HepG2 (cell line): Measurements from ENCODE around the gene C6orf132. TPM values are rescaled to one million over a fixed set of nuclear protein-coding genes. Genes with fewer than 3 reads are reported as not detected.

Source experiments
- FOXJ3 ChIP-seq: sonication (generic); formaldehyde crosslinking; IDR thresholded peaks from 2 replicates; pipeline ENCODE4 v1.4.0; 2020; ENCODE audit warnings: missing genetic modification reagents, mild to moderate bottlenecking, borderline replicate concordance
- ISX ChIP-seq: sonication (generic); formaldehyde crosslinking; conservative IDR thresholded peaks from 2 replicates; pipeline ENCODE4 v1.5.0; 2020; ENCODE audit warnings: missing genetic modification reagents
- PAX8 ChIP-seq: sonication (generic); formaldehyde crosslinking; IDR thresholded peaks from 2 replicates; pipeline ENCODE4 v1.8.0; 2022; ENCODE audit warnings: mild to moderate bottlenecking, missing genetic modification reagents, borderline replicate concordance
- SMC3 ChIP-seq: IDR thresholded peaks from 2 replicates; pipeline ENCODE4 v1.6.1; 2011; ENCODE audit warnings: low read length, improper control_type of control experiment
- TEAD2 ChIP-seq: sonication (generic); formaldehyde crosslinking; IDR thresholded peaks from 2 replicates; pipeline ENCODE4 v1.9.0; 2021; ENCODE audit warnings: missing genetic modification reagents
- ZBTB33 ChIP-seq: sonication (generic); formaldehyde crosslinking; IDR thresholded peaks from 2 replicates; pipeline ENCODE4 v1.4.0; 2020; ENCODE audit warnings: missing genetic modification reagents
- ZEB1 ChIP-seq: IDR thresholded peaks from 2 replicates; pipeline ENCODE4 v1.6.1; 2012; ENCODE audit warnings: mild to moderate bottlenecking, low read depth, inconsistent platforms; ENCODE audit not compliant: insufficient replicate concordance
- ZFP91 ChIP-seq: sonication (generic); formaldehyde crosslinking; IDR thresholded peaks from 2 replicates; pipeline ENCODE4 v1.9.0; 2022; ENCODE audit warnings: missing genetic modification reagents, mild to moderate bottlenecking, borderline replicate concordance
- ZFX ChIP-seq: sonication (generic); formaldehyde crosslinking; IDR thresholded peaks from 2 replicates; pipeline ENCODE4 v1.4.0; 2020; ENCODE audit warnings: mild to moderate bottlenecking, low read depth, missing genetic modification reagents, moderate library complexity
- ZFY ChIP-seq: sonication (generic); formaldehyde crosslinking; IDR thresholded peaks from 2 replicates; pipeline ENCODE4 v1.4.0; 2020; ENCODE audit warnings: missing genetic modification reagents
- ZMYM3 ChIP-seq: sonication (generic); formaldehyde crosslinking; IDR thresholded peaks from 2 replicates; pipeline ENCODE4 v1.5.1; 2020; ENCODE audit warnings: mild to moderate bottlenecking, missing genetic modification reagents
- ZNF639 ChIP-seq: conservative IDR thresholded peaks from 2 replicates; pipeline ENCODE4 v1.6.1; 2018; ENCODE audit warnings: missing genetic modification reagents
- ZNF761 ChIP-seq: sonication (generic); formaldehyde crosslinking; conservative IDR thresholded peaks from 2 replicates; pipeline ENCODE4 v1.4.0; 2020; ENCODE audit warnings: mild to moderate bottlenecking, missing genetic modification reagents
- polyA plus RNA-seq, 8 experiments: library from polyadenylated mRNA; depleted of rRNA in 3 of 8; stranded (reverse) in 7 of 8; unstranded in 1 of 8; fragments of >200 nt; fragmentation: Illumina TruSeq in 4 of 8; extraction: Trizol in 4 of 8; gene quantifications; 2 replicates each; pipeline versions ENCODE4 v1.2.1 to v1.2.3, GENCODE V29; 2011 to 2016; ENCODE audit warnings: low read depth in 4 of 8, missing spikeins in 1 of 8, mixed read lengths in 1 of 8; ENCODE audit not compliant: insufficient read depth in 1 of 8
- total RNA-seq, 5 experiments: library from RNA; depleted of rRNA; stranded (reverse); fragments of >200 nt; fragmentation: Illumina TruSeq; extraction: Trizol; gene quantifications; 2 replicates each; pipeline ENCODE4 v1.2.3, GENCODE V29; 2016; ENCODE audit warnings: low read depth in 1 of 5
- TF ChIP-seq, protein P1 (sequence below): sonication (generic); formaldehyde crosslinking; IDR thresholded peaks from 2 replicates; pipeline ENCODE4 v1.4.0; 2020; ENCODE audit warnings: missing genetic modification reagents, borderline replicate concordance
- TF ChIP-seq, protein P2 (sequence below): sonication (generic); formaldehyde crosslinking; IDR thresholded peaks from 2 replicates; pipeline ENCODE4 v1.8.0; 2022; ENCODE audit warnings: mild to moderate bottlenecking, missing genetic modification reagents
- TF ChIP-seq, protein P3 (sequence below): IDR thresholded peaks from 2 replicates; pipeline ENCODE4 v1.6.1; 2016; ENCODE audit warnings: low read depth, control low read depth
- TF ChIP-seq, protein P4 (sequence below), 2 experiments: sonication (generic) in 1 of 2; formaldehyde crosslinking in 1 of 2; IDR thresholded peaks; 2 replicates each; pipeline versions ENCODE4 v1.4.0 to v1.6.1; 2018 to 2020; ENCODE audit warnings: missing genetic modification reagents in 2 of 2, borderline replicate concordance in 1 of 2, low read depth in 1 of 2, mild to moderate bottlenecking in 1 of 2, missing biosample characterization in 1 of 2

Gene C6orf132
- total and polyA plus RNA-seq, 2 of the 13 experiments (the other 11 are each of a cell fraction or from before 2014, with no cell fraction given) = 0.78 to 3.0 TPM

DNA sequence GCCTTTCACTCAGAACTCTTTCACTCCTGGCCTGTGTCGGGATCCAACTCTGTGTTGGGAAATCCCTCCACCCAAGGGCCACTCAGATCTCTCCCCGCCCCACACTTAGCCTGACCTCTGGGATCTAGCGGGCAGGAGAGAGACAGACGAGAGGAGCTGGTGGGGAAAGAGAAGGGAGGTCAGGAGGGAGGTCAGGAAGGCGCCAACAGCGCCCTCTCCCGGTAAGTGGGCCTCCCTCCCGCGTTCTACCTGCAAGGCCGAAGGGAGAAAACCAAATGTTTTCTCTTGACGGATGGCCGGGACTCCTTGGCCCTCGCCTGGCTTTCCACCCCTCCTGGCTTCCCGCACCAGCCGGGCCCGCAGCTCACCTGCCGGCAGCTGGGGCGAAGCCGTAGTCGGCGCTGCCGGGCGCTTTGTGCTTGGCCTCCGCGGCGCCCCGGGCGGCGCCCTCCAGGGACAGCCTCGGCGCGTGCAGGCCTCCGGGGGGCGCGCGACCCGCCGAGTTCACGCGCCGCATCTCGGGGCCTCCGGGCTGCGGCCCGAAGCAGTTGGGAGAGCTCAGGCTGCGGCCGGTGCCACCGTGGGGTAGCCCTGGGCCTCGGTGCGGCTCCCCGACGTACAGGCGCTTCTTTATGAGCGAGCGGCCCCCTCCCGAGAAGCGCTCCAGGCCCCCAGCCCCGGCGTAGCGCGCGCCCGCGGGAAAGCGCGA is 38.2 kb downstream of the C6orf132 start (continued):
- TF ChIP-seq, protein P1, sequence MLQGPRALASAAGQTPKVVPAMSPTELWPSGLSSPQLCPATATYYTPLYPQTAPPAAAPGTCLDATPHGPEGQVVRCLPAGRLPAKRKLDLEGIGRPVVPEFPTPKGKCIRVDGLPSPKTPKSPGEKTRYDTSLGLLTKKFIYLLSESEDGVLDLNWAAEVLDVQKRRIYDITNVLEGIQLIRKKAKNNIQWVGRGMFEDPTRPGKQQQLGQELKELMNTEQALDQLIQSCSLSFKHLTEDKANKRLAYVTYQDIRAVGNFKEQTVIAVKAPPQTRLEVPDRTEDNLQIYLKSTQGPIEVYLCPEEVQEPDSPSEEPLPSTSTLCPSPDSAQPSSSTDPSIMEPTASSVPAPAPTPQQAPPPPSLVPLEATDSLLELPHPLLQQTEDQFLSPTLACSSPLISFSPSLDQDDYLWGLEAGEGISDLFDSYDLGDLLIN (CRISPR knock-in tag) = no peak
- TF ChIP-seq ISX = no peak
- TF ChIP-seq ZNF761 (CRISPR knock-in tag) = no peak
- no peak for TF ChIP-seq ZNF639 (CRISPR knock-in tag)
- TF ChIP-seq ZFP91 = no peak
- TF ChIP-seq, protein P2, sequence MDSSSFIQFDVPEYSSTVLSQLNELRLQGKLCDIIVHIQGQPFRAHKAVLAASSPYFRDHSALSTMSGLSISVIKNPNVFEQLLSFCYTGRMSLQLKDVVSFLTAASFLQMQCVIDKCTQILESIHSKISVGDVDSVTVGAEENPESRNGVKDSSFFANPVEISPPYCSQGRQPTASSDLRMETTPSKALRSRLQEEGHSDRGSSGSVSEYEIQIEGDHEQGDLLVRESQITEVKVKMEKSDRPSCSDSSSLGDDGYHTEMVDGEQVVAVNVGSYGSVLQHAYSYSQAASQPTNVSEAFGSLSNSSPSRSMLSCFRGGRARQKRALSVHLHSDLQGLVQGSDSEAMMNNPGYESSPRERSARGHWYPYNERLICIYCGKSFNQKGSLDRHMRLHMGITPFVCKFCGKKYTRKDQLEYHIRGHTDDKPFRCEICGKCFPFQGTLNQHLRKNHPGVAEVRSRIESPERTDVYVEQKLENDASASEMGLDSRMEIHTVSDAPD = no peak
- TF ChIP-seq, protein P3, sequence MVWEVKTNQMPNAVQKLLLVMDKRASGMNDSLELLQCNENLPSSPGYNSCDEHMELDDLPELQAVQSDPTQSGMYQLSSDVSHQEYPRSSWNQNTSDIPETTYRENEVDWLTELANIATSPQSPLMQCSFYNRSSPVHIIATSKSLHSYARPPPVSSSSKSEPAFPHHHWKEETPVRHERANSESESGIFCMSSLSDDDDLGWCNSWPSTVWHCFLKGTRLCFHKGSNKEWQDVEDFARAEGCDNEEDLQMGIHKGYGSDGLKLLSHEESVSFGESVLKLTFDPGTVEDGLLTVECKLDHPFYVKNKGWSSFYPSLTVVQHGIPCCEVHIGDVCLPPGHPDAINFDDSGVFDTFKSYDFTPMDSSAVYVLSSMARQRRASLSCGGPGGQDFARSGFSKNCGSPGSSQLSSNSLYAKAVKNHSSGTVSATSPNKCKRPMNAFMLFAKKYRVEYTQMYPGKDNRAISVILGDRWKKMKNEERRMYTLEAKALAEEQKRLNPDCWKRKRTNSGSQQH (CRISPR knock-in tag) = no peak
- TF ChIP-seq TEAD2 = no peak
- TF ChIP-seq ZFY = peak; percentile 32; the same call in 1 of the 2 replicates
- 0 out of 2 replicates have a peak, but pooled peaks have one; percentile 25 for TF ChIP-seq ZMYM3 (CRISPR knock-in tag)
- peak; percentile 54; the same call in 1 of the 2 replicates for TF ChIP-seq ZFX
- no peak for TF ChIP-seq FOXJ3
- TF ChIP-seq ZBTB33 (CRISPR knock-in tag) = peak; percentile 90
- TF ChIP-seq, protein P4, sequence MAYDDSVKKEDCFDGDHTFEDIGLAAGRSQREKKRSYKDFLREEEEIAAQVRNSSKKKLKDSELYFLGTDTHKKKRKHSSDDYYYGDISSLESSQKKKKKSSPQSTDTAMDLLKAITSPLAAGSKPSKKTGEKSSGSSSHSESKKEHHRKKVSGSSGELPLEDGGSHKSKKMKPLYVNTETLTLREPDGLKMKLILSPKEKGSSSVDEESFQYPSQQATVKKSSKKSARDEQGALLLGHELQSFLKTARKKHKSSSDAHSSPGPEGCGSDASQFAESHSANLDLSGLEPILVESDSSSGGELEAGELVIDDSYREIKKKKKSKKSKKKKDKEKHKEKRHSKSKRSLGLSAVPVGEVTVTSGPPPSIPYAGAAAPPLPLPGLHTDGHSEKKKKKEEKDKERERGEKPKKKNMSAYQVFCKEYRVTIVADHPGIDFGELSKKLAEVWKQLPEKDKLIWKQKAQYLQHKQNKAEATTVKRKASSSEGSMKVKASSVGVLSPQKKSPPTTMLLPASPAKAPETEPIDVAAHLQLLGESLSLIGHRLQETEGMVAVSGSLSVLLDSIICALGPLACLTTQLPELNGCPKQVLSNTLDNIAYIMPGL (CRISPR knock-in tag; IDR thresholded peaks at IDR 0.05; ENCODE audit: borderline replicate concordance in 1 of 2, low read depth in 1 of 2) = peak; percentile 44 to 68; a peak in 2 of 4 replicates
- TF ChIP-seq ZEB1 = no peak
- TF ChIP-seq PAX8 = no peak
- TF ChIP-seq SMC3 = peak; percentile 36; the same call in 1 of the 2 replicates
